Transverse colon (tissue), 4 donors: ENCODE data around the gene ISL1. TPM values are rescaled to one million over a fixed set of nuclear protein-coding genes. Genes with fewer than 3 reads are reported as not detected.

Source experiments
- DNase-seq: peaks from one replicate; pipeline ENCODE4 v3.0.0-alpha.2; 2019
- H3K27ac ChIP-seq, 4 donors: fragments of 200-600 bp; sonication (generic); 2 replicates each; pipeline ENCODE4 v1.5.1; 2016 to 2018; ENCODE audit warnings: inconsistent platforms in 4 of 4
- H3K27me3 ChIP-seq: fragments of 200-600 bp; sonication (generic); 2 replicates; pipeline ENCODE4 v1.5.1; 2017; ENCODE audit warnings: inconsistent platforms
- H3K36me3 ChIP-seq, 4 donors: fragments of 200-600 bp; sonication (generic); 2 replicates each; pipeline ENCODE4 v1.5.1; 2017 to 2019; ENCODE audit warnings: inconsistent platforms in 4 of 4
- H3K4me1 ChIP-seq, 4 donors: fragments of 200-600 bp; sonication (generic); 2 replicates each; pipeline ENCODE4 v1.5.1; 2017 to 2020; ENCODE audit warnings: inconsistent platforms in 4 of 4
- H3K4me3 ChIP-seq, 4 donors: fragments of 200-600 bp; sonication (generic); 1 replicate in 1 of 4; 2 replicates in 3 of 4; pipeline versions ENCODE4 v1.5.1 to v1.6.1; 2017 to 2019; ENCODE audit warnings: inconsistent platforms in 4 of 4
- H3K9me3 ChIP-seq, 2 donors: fragments of 200-600 bp; sonication (generic); 2 replicates each; pipeline ENCODE4 v1.5.1; 2017 to 2019; ENCODE audit warnings: inconsistent platforms in 2 of 2
- CTCF ChIP-seq, 5 experiments: fragments of 200-600 bp in 3 of 5; fragments of 450-650 bp in 2 of 5; sonication (generic) in 3 of 5; IDR thresholded peaks; 1 replicate in 2 of 5; 2 replicates in 3 of 5; pipeline ENCODE4 v1.5.1; 2016 to 2017; ENCODE audit warnings: antibody characterized with exemption in 5 of 5, inconsistent platforms in 3 of 5, mild to moderate bottlenecking in 2 of 5, moderate library complexity in 1 of 5
- EP300 ChIP-seq: sonication (generic); formaldehyde crosslinking; IDR thresholded peaks from one replicate; pipeline ENCODE4 v1.6.1; 2017; ENCODE audit warnings: antibody characterized with exemption, low read depth
- POLR2A ChIP-seq: fragments of 450-650 bp; IDR thresholded peaks from one replicate; pipeline ENCODE4 v1.6.1; 2016; ENCODE audit warnings: antibody characterized with exemption, mild to moderate bottlenecking, moderate library complexity
- POLR2AphosphoS5 ChIP-seq, 3 donors: sonication (generic); formaldehyde crosslinking; IDR thresholded peaks; one replicate each; pipeline ENCODE4 v1.6.1; 2016; ENCODE audit warnings: antibody characterized with exemption in 3 of 3
- WGBS, 2 donors: methylation state at CpG; one replicate each; pipeline ENCODE4 v1.1.5; 2018; ENCODE audit warnings: low coverage in 1 of 2; 5-methylcytosine and 5-hydroxymethylcytosine counted together
- in situ Hi-C, 4 donors: fragments of 200-750 bp; cut with MboI; loops; one replicate each; pipeline versions ENCODE4 v1.15.0 to v1.15.1; 2017; ENCODE audit warnings: low sequenced_read_pairs in 3 of 4, low pct_ligation_motif_present in 1 of 4, low pct_unique_long_range_greater_than_20kb in 1 of 4
- intact Hi-C: fragments of 100-400 bp; cut with DNase I; formaldehyde crosslinking; loops from one replicate; pipeline ENCODE4 v1.15.1; 2023; ENCODE audit warnings: low total_unique reads
- total RNA-seq, 4 donors: library from RNA; depleted of rRNA; stranded (reverse); fragments of >200 nt; gene quantifications; one replicate each; pipeline ENCODE4 v1.1.0, GENCODE V29; 2016

Gene ISL1
- total RNA-seq, 4 donors from 2014 or later, result 0.41 to 0.48 TPM; not detected in 2

GRCh38 chr5:51379331-51379700 lies 3.9 kb upstream of the ISL1 start:
- peak overlapping the region in 1 of 4 donors; percentile 19 for H3K4me3 ChIP-seq
- in situ Hi-C loops, result no loop called here
- H3K27me3 ChIP-seq, result peaks cover 85% of the 10 kb centered on the region
- H3K36me3 ChIP-seq, result no peaks in the 10 kb centered on the region
- WGBS, 2 donors, result 18 to 19% methylated on average over 2 to 4 of the region's 4 CpGs
- H3K27ac ChIP-seq, result no peak overlapping the region
- intact Hi-C loops, result no loop called here
- no peaks in the 10 kb centered on the region for H3K9me3 ChIP-seq
- DNase-seq, result no peak
- TF ChIP-seq POLR2AphosphoS5 (IDR thresholded peaks at IDR 0.05) (no peak), EP300 (no peak), CTCF (IDR thresholded peaks at IDR 0.05) (no peak), POLR2A (no peak)
- H3K4me1 ChIP-seq, result peaks cover 0 to 16% (median 8%) of the 10 kb centered on the region in 4 donors

GRCh38 chr5:51380603-51381207 lies 2.5 kb upstream of the ISL1 start:
- intact Hi-C loops (no loop called here), in situ Hi-C loops (no loop called here)
- 4 to 8% methylated on average over 7 of the region's 7 CpGs for WGBS, 2 donors
- Histone ChIP-seq H3K4me3 (no peak overlapping the region), H3K9me3 (no peaks in the 10 kb centered on the region), H3K36me3 (no peaks in the 10 kb centered on the region), H3K4me1 (peaks cover 0 to 15% (median 8%) of the 10 kb centered on the region in 4 donors), H3K27ac (no peak overlapping the region), H3K27me3 (peaks cover 93% of the 10 kb centered on the region)
- DNase-seq, result no peak
- TF ChIP-seq POLR2A (no peak), POLR2AphosphoS5 (IDR thresholded peaks at IDR 0.05) (no peak), CTCF (IDR thresholded peaks at IDR 0.05) (peak; percentile 26 to 46 (median 31)), EP300 (no peak)

- peak overlapping the region in 1 of 4 donors; percentile 46 for H3K4me3 ChIP-seq
- in situ Hi-C loops, result no loop called here
- no peak for TF ChIP-seq CTCF (IDR thresholded peaks at IDR 0.05)
- no peak for TF ChIP-seq EP300
- no peak for TF ChIP-seq POLR2A
- TF ChIP-seq POLR2AphosphoS5 (IDR thresholded peaks at IDR 0.05), result no peak
- intact Hi-C loops, result no loop called here
- DNase-seq, result no peak
- H3K36me3 ChIP-seq, result no peaks in the 10 kb centered on the region
- H3K9me3 ChIP-seq, result no peaks in the 10 kb centered on the region
- peaks cover 100% of the 10 kb centered on the region for H3K27me3 ChIP-seq
- H3K27ac ChIP-seq, result peak overlapping the region in 1 of 4 donors; percentile 49
- H3K4me1 ChIP-seq, result peaks cover 0 to 15% (median 8%) of the 10 kb centered on the region in 4 donors
- 15 to 23% methylated on average over 4 to 19 of the region's 19 CpGs for WGBS, 2 donors
Observed at GRCh38 chr5:51381761-51382474, 1.3 kb upstream of the ISL1 start.

- no peak for TF ChIP-seq POLR2AphosphoS5 (IDR thresholded peaks at IDR 0.05)
- TF ChIP-seq POLR2A, result no peak
- TF ChIP-seq EP300, result no peak
- TF ChIP-seq CTCF (IDR thresholded peaks at IDR 0.05), result no peak
- peak overlapping the region in 3 of 4 donors; percentile 25 to 46 (median 37) for H3K4me3 ChIP-seq
- H3K27ac ChIP-seq, result peak overlapping the region; percentile 15 to 61 (median 36)
- intact Hi-C loops, result no loop called here
- peaks cover 100% of the 10 kb centered on the region for H3K27me3 ChIP-seq
- WGBS, 2 donors, result 12 to 20% methylated on average over 19 to 42 of the region's 45 CpGs
- H3K36me3 ChIP-seq, result no peaks in the 10 kb centered on the region
- in situ Hi-C loops, result no loop called here
- H3K4me1 ChIP-seq, result peaks cover 0 to 15% (median 8%) of the 10 kb centered on the region in 4 donors
- H3K9me3 ChIP-seq, result no peaks in the 10 kb centered on the region
- DNase-seq, result no peak
Observed at GRCh38 chr5:51382521-51383130, 622 bp upstream of the ISL1 start.
